A673 (cell line): ENCODE results near the gene S100A5.

Experiments used
- EZH2 ChIP-seq: fragments of 200-600 bp; sonication (generic); IDR thresholded peaks from 2 replicates; pipeline ENCODE4 v1.6.1; 2017; ENCODE audit warnings: borderline replicate concordance, low read depth, mild to moderate bottlenecking, mixed read lengths, antibody characterized with exemption, low read length; ENCODE audit not compliant: poor library complexity, severe bottlenecking
- TF ChIP-seq, protein P1 (sequence below): fragments of 300-800, 200-600 bp; sonication (generic); conservative IDR thresholded peaks from 2 replicates; pipeline ENCODE4 v1.5.1; 2017; ENCODE audit warnings: low read depth, mild to moderate bottlenecking, antibody characterized with exemption, low read length, moderate library complexity, mixed read lengths

DNA sequence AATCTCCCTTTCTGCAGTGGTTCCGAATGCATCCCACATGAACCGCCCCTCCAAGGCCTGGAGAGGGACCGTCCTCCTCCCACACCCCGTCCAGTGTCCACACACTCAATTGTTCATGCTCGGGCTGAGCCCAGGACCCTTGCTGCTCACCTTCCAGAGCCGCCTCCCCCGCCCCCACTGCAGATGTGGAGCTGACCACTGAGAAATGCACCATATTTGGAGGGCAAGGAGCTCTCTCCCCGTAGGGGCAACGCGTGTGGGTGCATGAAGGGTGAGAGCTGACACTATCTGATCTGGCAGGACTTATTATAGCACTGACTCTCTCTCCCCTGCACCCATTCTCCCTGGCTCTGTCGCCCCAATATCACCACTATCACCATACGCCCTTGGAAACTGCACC lies 12.4 kb upstream of the S100A5 start:
- TF ChIP-seq, protein P1, sequence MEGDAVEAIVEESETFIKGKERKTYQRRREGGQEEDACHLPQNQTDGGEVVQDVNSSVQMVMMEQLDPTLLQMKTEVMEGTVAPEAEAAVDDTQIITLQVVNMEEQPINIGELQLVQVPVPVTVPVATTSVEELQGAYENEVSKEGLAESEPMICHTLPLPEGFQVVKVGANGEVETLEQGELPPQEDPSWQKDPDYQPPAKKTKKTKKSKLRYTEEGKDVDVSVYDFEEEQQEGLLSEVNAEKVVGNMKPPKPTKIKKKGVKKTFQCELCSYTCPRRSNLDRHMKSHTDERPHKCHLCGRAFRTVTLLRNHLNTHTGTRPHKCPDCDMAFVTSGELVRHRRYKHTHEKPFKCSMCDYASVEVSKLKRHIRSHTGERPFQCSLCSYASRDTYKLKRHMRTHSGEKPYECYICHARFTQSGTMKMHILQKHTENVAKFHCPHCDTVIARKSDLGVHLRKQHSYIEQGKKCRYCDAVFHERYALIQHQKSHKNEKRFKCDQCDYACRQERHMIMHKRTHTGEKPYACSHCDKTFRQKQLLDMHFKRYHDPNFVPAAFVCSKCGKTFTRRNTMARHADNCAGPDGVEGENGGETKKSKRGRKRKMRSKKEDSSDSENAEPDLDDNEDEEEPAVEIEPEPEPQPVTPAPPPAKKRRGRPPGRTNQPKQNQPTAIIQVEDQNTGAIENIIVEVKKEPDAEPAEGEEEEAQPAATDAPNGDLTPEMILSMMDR: no peak
- no peak for TF ChIP-seq EZH2
